Large intestine (tissue), 3 donors: ENCODE results near the gene CYBA. TPM values are rescaled to one million over a fixed set of nuclear protein-coding genes. Genes with fewer than 3 reads are reported as not detected.

Experiments
- DNase-seq, 2 donors: peaks; one replicate each; pipeline versions ENCODE4 v3.0.0 to v3.0.0-alpha.2; 2013
- H3K27ac ChIP-seq: one replicate; pipeline ENCODE4 v1.5.1; 2013; ENCODE audit warnings: low read length
- H3K27me3 ChIP-seq: 2 replicates; pipeline ENCODE4 v1.6.1; 2013; ENCODE audit warnings: low read length; ENCODE audit not compliant: control insufficient read depth, insufficient read depth
- H3K36me3 ChIP-seq: 2 replicates; pipeline ENCODE4 v1.6.1; 2013; ENCODE audit warnings: low read length; ENCODE audit not compliant: control insufficient read depth, insufficient read depth
- H3K4me1 ChIP-seq: one replicate; pipeline ENCODE4 v1.6.1; 2013; ENCODE audit warnings: low read length; ENCODE audit not compliant: control insufficient read depth, insufficient read depth
- H3K4me3 ChIP-seq: one replicate; pipeline ENCODE4 v1.5.1; 2013; ENCODE audit warnings: low read length
- H3K9me3 ChIP-seq: one replicate; pipeline ENCODE4 v1.6.1; 2013; ENCODE audit warnings: mild to moderate bottlenecking, low read depth, low read length, moderate library complexity; ENCODE audit not compliant: control insufficient read depth
- WGBS: methylation state at CpG from one replicate; pipeline ENCODE4 v1.1.5; 2013; ENCODE audit warnings: low lambda C conversion rate; ENCODE audit not compliant: insufficient coverage; 5-methylcytosine and 5-hydroxymethylcytosine counted together
- polyA plus RNA-seq: library from polyadenylated mRNA; unstranded; fragments of 120-200 nt; gene quantifications from one replicate; pipeline ENCODE4 v1.2.1, GENCODE V29; 2013

Gene CYBA
- polyA plus RNA-seq, 1 donor = 195 TPM

GRCh38 chr16:88647178-88648070 lies 3.4 kb downstream of the CYBA start:
- no peak for DNase-seq
- Histone ChIP-seq H3K4me3 (no peak overlapping the region), H3K9me3 (peaks cover 12% of the 10 kb centered on the region), H3K4me1 (peaks cover 22% of the 10 kb centered on the region), H3K27ac (no peak overlapping the region), H3K36me3 (peaks cover 17% of the 10 kb centered on the region), H3K27me3 (no peaks in the 10 kb centered on the region)
- no CpG with 5 or more reads among the region's 22 CpGs for WGBS

GRCh38 chr16:88646345-88647034 lies 4.4 kb downstream of the CYBA start:
- no CpG with 5 or more reads among the region's 28 CpGs for whole genome bisulfite sequencing
- H3K27ac ChIP-seq = no peak overlapping the region
- DNase-seq = no peak
- H3K36me3 ChIP-seq = peaks cover 17% of the 10 kb centered on the region
- no peak overlapping the region for H3K4me3 ChIP-seq
- peaks cover 12% of the 10 kb centered on the region for H3K9me3 ChIP-seq
- H3K4me1 ChIP-seq = peaks cover 19% of the 10 kb centered on the region
- no peaks in the 10 kb centered on the region for H3K27me3 ChIP-seq

GRCh38 chr16:88645941-88646340 lies 4.9 kb downstream of the CYBA start:
- H3K4me3 ChIP-seq = no peak overlapping the region

GRCh38 chr16:88645455-88645854 lies 5.4 kb downstream of the CYBA start:
- Histone ChIP-seq H3K27ac (no peak overlapping the region), H3K36me3 (peaks cover 17% of the 10 kb centered on the region), H3K4me3 (no peak overlapping the region), H3K9me3 (peaks cover 12% of the 10 kb centered on the region), H3K4me1 (peaks cover 14% of the 10 kb centered on the region), H3K27me3 (peaks cover 5% of the 10 kb centered on the region)
- WGBS = no CpG with 5 or more reads among the region's 16 CpGs
- DNase-seq = no peak

More at GRCh38 chr16:88645941-88646340, 4.9 kb downstream of the CYBA start:
- Histone ChIP-seq H3K9me3 (peaks cover 12% of the 10 kb centered on the region), H3K27ac (no peak overlapping the region), H3K4me1 (peaks cover 14% of the 10 kb centered on the region), H3K36me3 (peaks cover 17% of the 10 kb centered on the region), H3K27me3 (peaks cover under 1% of the 10 kb centered on the region)
- no CpG with 5 or more reads among the region's 23 CpGs for WGBS
- no peak for DNase-seq

- Histone ChIP-seq H3K4me1 (peaks cover 16% of the 10 kb centered on the region), H3K9me3 (peaks cover 23% of the 10 kb centered on the region), H3K36me3 (peaks cover 17% of the 10 kb centered on the region), H3K4me3 (no peak overlapping the region), H3K27me3 (peaks cover 24% of the 10 kb centered on the region), H3K27ac (no peak overlapping the region)
- no peak for DNase-seq
- WGBS = no CpG with 5 or more reads among the region's 9 CpGs
Observed at GRCh38 chr16:88643644-88643932, 7.3 kb downstream of the CYBA start.

- no peak overlapping the region for H3K4me3 ChIP-seq
- no peak overlapping the region for H3K27ac ChIP-seq
- peaks cover 17% of the 10 kb centered on the region for H3K36me3 ChIP-seq
- peaks cover 17% of the 10 kb centered on the region for H3K4me1 ChIP-seq
- no peak for DNase-seq
- H3K9me3 ChIP-seq = peaks cover 23% of the 10 kb centered on the region
- WGBS = no CpG with 5 or more reads among the region's 58 CpGs
- H3K27me3 ChIP-seq = peaks cover 29% of the 10 kb centered on the region
Observed at GRCh38 chr16:88642881-88643643, 7.8 kb downstream of the CYBA start.

GRCh38 chr16:88640498-88641247 lies 10.2 kb downstream of the CYBA start:
- no peak for DNase-seq
- Histone ChIP-seq H3K4me3 (no peak overlapping the region), H3K36me3 (peaks cover 13% of the 10 kb centered on the region), H3K4me1 (peaks cover 17% of the 10 kb centered on the region), H3K27ac (no peak overlapping the region), H3K27me3 (peaks cover 35% of the 10 kb centered on the region), H3K9me3 (peaks cover 17% of the 10 kb centered on the region)
- no CpG with 5 or more reads among the region's 17 CpGs for WGBS

DNA sequence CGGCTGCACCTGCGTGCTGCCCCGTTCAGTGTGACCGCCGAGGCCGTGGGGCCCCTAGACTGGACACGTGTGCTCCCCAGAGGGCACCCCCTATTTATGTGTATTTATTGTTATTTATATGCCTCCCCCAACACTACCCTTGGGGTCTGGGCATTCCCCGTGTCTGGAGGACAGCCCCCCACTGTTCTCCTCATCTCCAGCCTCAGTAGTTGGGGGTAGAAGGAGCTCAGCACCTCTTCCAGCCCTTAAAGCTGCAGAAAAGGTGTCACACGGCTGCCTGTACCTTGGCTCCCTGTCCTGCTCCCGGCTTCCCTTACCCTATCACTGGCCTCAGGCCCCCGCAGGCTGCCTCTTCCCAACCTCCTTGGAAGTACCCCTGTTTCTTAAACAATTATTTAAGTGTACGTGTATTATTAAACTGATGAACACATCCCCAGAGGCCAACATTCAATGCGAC lies 10.8 kb downstream of the CYBA start:
- WGBS = no CpG with 5 or more reads among the region's 13 CpGs
- no peak for DNase-seq
- Histone ChIP-seq H3K4me1 (peaks cover 17% of the 10 kb centered on the region), H3K36me3 (peaks cover 9% of the 10 kb centered on the region), H3K27me3 (peaks cover 40% of the 10 kb centered on the region), H3K4me3 (no peak overlapping the region), H3K27ac (no peak overlapping the region), H3K9me3 (peaks cover 13% of the 10 kb centered on the region)

DNA sequence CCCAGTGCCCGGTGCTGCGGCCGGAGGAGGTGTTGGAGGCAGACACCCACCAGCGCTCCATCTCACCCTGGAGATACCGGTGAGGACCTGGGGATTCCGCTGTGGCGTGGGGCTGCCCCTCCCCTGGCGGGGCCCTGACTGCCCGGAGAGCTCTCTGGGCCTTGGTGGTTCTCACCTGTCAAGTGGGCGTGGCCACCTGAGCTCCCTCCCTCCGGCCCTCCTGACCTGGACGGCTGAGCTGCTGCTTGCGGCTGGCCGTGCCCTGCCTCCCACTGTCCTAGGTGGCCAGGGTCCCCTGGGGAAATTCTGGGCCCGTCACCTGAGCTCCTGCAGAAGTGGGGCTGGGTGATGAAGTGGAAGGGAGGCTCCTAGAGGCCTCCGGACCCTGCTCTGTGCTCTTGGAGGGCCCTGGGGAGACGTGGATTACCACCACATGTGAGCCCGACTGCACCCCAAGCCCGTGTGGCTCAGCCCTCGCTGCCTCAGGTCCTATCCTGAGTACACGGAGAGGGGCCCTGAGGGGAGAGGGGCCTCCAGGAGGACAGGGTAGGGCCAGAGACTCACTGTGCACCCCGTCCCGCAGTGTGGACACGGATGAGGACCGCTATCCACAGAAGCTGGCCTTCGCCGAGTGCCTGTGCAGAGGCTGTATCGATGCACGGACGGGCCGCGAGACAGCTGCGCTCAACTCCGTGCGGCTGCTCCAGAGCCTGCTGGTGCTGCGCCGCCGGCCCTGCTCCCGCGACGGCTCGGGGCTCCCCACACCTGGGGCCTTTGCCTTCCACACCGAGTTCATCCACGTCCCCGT lies 11.4 kb downstream of the CYBA start:
- Histone ChIP-seq H3K27me3 (peaks cover 46% of the 10 kb centered on the region), H3K4me1 (peaks cover 17% of the 10 kb centered on the region), H3K4me3 (no peak overlapping the region), H3K9me3 (peaks cover 13% of the 10 kb centered on the region), H3K36me3 (peaks cover 9% of the 10 kb centered on the region), H3K27ac (no peak overlapping the region)
- WGBS = no CpG with 5 or more reads among the region's 45 CpGs
- peak in 1 of 2 donors; percentile 52 for DNase-seq
